BJ (cell line): Measurements from ENCODE around the gene OCEL1. TPM values are rescaled to one million over a fixed set of nuclear protein-coding genes. Genes with fewer than 3 reads are reported as not detected.

Experiments
- CTCF ChIA-PET: fragments of 350-600 bp; formaldehyde crosslinking; extraction: SDS; loops from one replicate; lab custom pipeline; 2021; ENCODE audit warnings: antibody characterized with exemption, inconsistent platforms; lab: Yijun Ruan, JAX
- POLR2A ChIA-PET: fragments of 300-600 bp; sonication (Branson Sonifier 250); formaldehyde crosslinking; extraction: SDS; loops from one replicate; lab custom pipeline; 2021; ENCODE audit warnings: antibody characterized with exemption; lab: Charles Lee
- DNase-seq: peaks from one replicate; pipeline ENCODE4 v3.0.0-alpha.2; 2011; ENCODE audit warnings: low read depth
- H3K27me3 ChIP-seq: 2 replicates; pipeline ENCODE4 v1.6.0; 2011; ENCODE audit warnings: low read length; ENCODE audit not compliant: control insufficient read depth, insufficient read depth
- H3K36me3 ChIP-seq: 2 replicates; pipeline ENCODE4 v1.5.1; 2011; ENCODE audit warnings: low read length; ENCODE audit not compliant: control insufficient read depth, insufficient read depth
- H3K4me3 ChIP-seq: 2 replicates; pipeline ENCODE4 v1.5.1; 2011; ENCODE audit warnings: low read depth, mild to moderate bottlenecking, control low read depth, low read length
- polyA plus RNA-seq: library from polyadenylated mRNA; depleted of rRNA; stranded (reverse); fragments of >200 nt; gene quantifications from 2 replicates; pipeline ENCODE4 v1.2.3, GENCODE V29; 2011
- TF ChIP-seq, protein P1 (sequence below): IDR thresholded peaks from 2 replicates; pipeline ENCODE4 v1.5.1; 2011; ENCODE audit warnings: low read depth, mild to moderate bottlenecking, control low read depth, inconsistent platforms, low read length, moderate library complexity; ENCODE audit not compliant: insufficient read depth

The OCEL1 gene
- polyA plus RNA-seq, 1 experiment: 10.0 TPM

DNA sequence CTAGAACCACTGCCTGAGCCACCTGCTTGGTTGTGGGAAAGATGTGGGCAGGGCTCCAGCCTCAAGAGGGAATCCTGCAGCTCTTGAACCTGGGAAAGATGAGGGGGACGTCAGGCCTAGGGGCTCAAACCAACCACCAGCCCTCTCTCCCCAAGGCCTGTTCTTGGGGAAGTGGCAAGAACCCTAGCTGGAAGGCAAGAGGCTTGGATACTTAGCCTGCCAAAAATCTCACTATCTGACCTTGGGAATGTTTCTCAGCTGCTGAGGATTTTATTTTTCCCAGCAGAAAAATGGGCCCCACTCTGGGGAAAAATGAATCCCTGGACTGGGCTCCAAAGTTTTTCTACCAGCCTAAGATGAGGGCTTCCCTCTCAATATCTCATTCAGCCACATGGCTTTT is 33.9 kb downstream of the OCEL1 start:
- TF ChIP-seq, protein P1, sequence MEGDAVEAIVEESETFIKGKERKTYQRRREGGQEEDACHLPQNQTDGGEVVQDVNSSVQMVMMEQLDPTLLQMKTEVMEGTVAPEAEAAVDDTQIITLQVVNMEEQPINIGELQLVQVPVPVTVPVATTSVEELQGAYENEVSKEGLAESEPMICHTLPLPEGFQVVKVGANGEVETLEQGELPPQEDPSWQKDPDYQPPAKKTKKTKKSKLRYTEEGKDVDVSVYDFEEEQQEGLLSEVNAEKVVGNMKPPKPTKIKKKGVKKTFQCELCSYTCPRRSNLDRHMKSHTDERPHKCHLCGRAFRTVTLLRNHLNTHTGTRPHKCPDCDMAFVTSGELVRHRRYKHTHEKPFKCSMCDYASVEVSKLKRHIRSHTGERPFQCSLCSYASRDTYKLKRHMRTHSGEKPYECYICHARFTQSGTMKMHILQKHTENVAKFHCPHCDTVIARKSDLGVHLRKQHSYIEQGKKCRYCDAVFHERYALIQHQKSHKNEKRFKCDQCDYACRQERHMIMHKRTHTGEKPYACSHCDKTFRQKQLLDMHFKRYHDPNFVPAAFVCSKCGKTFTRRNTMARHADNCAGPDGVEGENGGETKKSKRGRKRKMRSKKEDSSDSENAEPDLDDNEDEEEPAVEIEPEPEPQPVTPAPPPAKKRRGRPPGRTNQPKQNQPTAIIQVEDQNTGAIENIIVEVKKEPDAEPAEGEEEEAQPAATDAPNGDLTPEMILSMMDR: no peak
- Histone ChIP-seq H3K36me3 (no peaks in the 10 kb centered on the region), H3K27me3 (no peaks in the 10 kb centered on the region; the same call in 1 of the 2 replicates), H3K4me3 (no peak overlapping the region)
- ChIA-PET POLR2A (no interaction called here), CTCF (interaction anchor here (0.6 to 2.2 kb wide), 18 partner anchors 8 to 205 kb away, joined by 3 to 18 read pairs (median 3); partner anchors contain the start of genes ANKLE1 and OCEL1)
- no peak for DNase-seq

DNA sequence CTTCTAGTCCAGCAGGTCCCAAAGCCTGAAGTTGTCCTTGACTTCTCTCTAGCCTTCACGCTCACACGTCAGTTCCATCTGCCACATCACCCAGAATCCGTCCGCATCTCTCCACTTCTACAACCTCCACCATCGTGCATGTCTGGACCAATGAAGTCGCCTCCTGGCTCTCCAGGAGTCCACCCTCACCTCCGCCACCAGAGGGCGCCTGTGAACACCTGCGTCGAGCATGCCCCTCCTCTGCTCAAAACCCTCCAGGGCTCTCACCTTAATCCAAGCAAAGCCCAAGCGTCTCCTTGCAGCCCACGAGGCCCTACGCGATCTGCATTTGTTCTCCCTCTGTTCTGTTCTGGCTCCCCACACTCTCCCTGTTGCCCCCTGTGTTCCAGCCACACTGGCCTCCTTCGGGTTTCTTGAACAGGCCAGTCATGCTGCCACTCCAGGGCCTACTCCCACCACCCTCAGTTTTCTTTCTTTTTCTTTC is 34.9 kb downstream of the OCEL1 start:
- POLR2A ChIA-PET: no interaction called here
- DNase-seq: no peak
- CTCF ChIA-PET: interaction anchor here (0.6 to 2.2 kb wide), 17 partner anchors 8 to 204 kb away, joined by 3 to 18 read pairs (median 3); partner anchors contain the start of genes ANKLE1 and OCEL1

DNA sequence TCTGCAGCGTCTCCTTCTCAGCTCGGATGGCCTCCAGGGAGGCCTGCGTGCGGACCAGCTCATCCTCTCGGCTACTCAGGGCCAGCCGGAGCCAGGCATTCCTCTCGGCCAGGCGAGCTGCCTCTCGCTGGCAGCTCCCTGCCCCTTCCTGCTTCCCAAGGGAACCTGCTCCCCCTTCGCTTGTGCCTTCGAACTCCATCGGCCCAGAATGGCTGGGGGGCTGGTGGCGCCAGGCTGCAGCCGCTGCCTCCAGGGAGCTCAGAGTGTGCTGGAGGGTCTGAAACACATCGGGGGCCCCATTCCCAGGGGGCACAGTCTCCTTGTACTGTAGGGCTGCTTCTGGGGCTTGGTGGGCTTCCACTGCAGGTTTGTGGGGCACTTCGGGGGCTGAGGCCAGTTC is 36.5 kb downstream of the OCEL1 start:
- no peaks in the 10 kb centered on the region for H3K36me3 ChIP-seq
- DNase-seq: no peak
- H3K27me3 ChIP-seq: no peaks in the 10 kb centered on the region; the same call in 1 of the 2 replicates
- TF ChIP-seq, protein P1: no peak
- H3K4me3 ChIP-seq: no peak overlapping the region
- CTCF ChIA-PET: interaction anchor here (0.6 to 1.1 kb wide), 2 partner anchors 27 to 39 kb away, joined by 3 read pairs; no protein-coding TSS in a partner anchor
- POLR2A ChIA-PET: no interaction called here

More for the DNA sequence above, 34.9 kb downstream of the OCEL1 start:
- Histone ChIP-seq H3K27me3 (no peaks in the 10 kb centered on the region; the same call in 1 of the 2 replicates), H3K4me3 (no peak overlapping the region), H3K36me3 (no peaks in the 10 kb centered on the region)
- TF ChIP-seq, protein P1: peak; percentile 94

DNA sequence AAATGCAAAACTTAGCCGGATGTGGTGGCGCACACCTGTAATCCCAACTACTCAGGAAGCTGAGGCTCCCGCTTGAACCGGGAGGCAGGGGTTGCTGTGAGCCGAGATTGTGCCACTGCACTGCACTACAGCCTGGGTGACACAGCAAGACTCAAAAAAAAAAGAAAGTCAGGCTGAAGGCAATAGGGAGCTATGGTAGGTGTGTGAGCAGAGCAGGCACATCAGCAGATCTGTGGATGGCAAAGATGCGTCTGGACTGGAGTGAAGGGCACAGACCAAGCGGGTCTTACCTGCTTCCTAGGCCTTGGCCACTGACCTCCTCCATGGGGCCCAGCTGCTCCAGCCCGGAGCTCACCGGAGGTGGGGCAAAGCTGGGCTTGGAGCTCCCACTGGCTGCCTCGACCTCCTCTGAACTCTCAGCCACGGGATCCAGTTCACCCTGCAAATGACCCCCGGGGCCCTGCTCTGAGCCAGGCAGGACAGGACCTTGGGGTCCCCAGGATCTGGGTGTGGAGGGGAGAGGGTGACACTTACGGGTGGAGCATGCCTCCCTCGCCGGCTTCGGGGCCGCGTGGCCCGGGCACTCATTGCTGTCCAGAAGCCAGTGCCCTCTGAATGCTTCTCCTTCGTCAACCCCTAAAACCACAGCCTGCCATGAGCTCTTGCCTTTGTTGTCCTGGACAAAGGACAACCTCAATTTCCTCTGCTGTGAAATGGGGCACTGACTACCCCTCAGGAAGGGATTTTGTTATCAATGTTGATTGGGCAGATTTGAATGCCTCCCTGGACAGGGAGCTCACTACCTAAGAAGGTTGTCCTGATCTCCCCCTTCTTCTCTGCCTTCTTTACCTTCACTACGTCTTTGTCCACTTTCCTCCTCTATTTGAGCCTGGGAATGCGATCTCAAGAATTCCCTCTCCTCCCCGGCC is 38.0 kb downstream of the OCEL1 start:
- no peaks in the 10 kb centered on the region; the same call in 1 of the 2 replicates for H3K27me3 ChIP-seq
- H3K4me3 ChIP-seq: no peak overlapping the region
- POLR2A ChIA-PET: interaction anchor here (0.6 kb wide), 1 partner anchor 87 kb away, joined by 8 read pairs; no protein-coding TSS in a partner anchor
- H3K36me3 ChIP-seq: peaks cover 3% of the 10 kb centered on the region; the same call in 1 of the 2 replicates
- TF ChIP-seq, protein P1: no peak
- no peak for DNase-seq
- CTCF ChIA-PET: interaction anchor here (1.0 to 1.4 kb wide), 3 partner anchors 8 to 19 kb away, joined by 3 to 5 read pairs (median 4); no protein-coding TSS in a partner anchor

DNA sequence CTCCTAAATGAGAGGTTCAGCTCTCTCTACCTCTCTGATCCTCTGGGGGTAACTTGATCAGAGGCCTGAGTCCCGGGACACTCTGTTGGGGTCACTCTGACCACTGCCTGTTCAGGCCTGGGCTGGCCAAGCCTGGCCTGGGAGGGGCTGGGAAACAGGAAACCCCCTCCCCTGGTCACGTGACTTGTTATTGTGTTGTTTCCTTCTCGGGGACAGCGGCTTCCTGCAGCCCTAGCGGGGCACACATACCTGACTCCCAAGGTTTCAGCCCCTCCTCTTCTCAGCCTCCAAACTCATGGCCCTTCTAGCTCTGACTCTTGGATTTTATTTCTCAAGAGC is 38.6 kb downstream of the OCEL1 start, which contains the start of gene USHBP1:
Gene USHBP1 (minus strand): TSS at position 105 of the 339 bp plus-strand sequence. CDS start 446 bp downstream, outside the sequence.
- ChIA-PET POLR2A (interaction anchor here (0.6 kb wide), 1 partner anchor 87 kb away, joined by 8 read pairs; no protein-coding TSS in a partner anchor), CTCF (interaction anchor here (1.1 to 1.4 kb wide), 2 partner anchors 9 to 19 kb away, joined by 3 to 5 read pairs; no protein-coding TSS in a partner anchor)
- H3K36me3 ChIP-seq: peaks cover 4% of the 10 kb centered on the region; the same call in 1 of the 2 replicates
- no peaks in the 10 kb centered on the region; the same call in 1 of the 2 replicates for H3K27me3 ChIP-seq
- DNase-seq: no peak
- TF ChIP-seq, protein P1: no peak
- H3K4me3 ChIP-seq: no peak within 1 kb of the TSS
